CD8-positive, alpha-beta memory T cell (primary cell): ENCODE results near the gene KRTAP2-4. TPM values are rescaled to one million over a fixed set of nuclear protein-coding genes. Genes with fewer than 3 reads are reported as not detected.
"Not testable (repeated sequence)": the region's sequence is repeated elsewhere in the genome, so short reads cannot be mapped to it uniquely, and the experiment has no call there.

ENCODE experiments used
- CTCF ChIA-PET: fragments of 350-600 bp; sonication (Branson Sonifier 250); formaldehyde crosslinking; loops from one replicate; lab custom pipeline; 2021; ENCODE audit warnings: antibody characterized with exemption; lab: Charles Lee
- POLR2A ChIA-PET: fragments of 350-600 bp; sonication (Branson Sonifier 250); formaldehyde crosslinking; loops from one replicate; lab custom pipeline; 2021; ENCODE audit warnings: antibody characterized with exemption; lab: Charles Lee
- DNase-seq, 5 donors: peaks; one replicate each; pipeline versions ENCODE4 v3.0.0 to v3.0.0-alpha.2; 2020 to 2022; ENCODE audit warnings: mixed read lengths in 1 of 5
- H3K27ac ChIP-seq: one replicate; pipeline ENCODE4 v1.7.0; 2013; ENCODE audit warnings: low read depth, mild to moderate bottlenecking, low read length, moderate library complexity
- H3K27me3 ChIP-seq: 2 replicates; pipeline ENCODE4 v1.7.0; 2013; ENCODE audit warnings: low read length, mild to moderate bottlenecking; ENCODE audit not compliant: insufficient read depth, poor library complexity, severe bottlenecking
- H3K36me3 ChIP-seq: 2 replicates; pipeline ENCODE4 v1.7.0; 2013; ENCODE audit warnings: mild to moderate bottlenecking, low read length, moderate library complexity; ENCODE audit not compliant: insufficient read depth
- H3K4me1 ChIP-seq: 2 replicates; pipeline ENCODE4 v1.7.0; 2013; ENCODE audit warnings: mild to moderate bottlenecking, low read length, moderate library complexity; ENCODE audit not compliant: insufficient read depth
- H3K4me3 ChIP-seq: 2 replicates; pipeline ENCODE4 v1.7.0; 2013; ENCODE audit warnings: mild to moderate bottlenecking, low read length
- H3K9me3 ChIP-seq: 2 replicates; pipeline ENCODE4 v1.7.0; 2013; ENCODE audit warnings: mild to moderate bottlenecking, low read length
- H3K27ac Mint-ChIP-seq, 8 donors: one replicate each; pipeline ENCODE4 v1.8.0; 2020 to 2021; ENCODE audit warnings: mixed read lengths in 8 of 8, mild to moderate bottlenecking in 6 of 8, inconsistent platforms in 3 of 8, moderate library complexity in 3 of 8
- H3K27me3 Mint-ChIP-seq, 2 donors: one replicate each; pipeline ENCODE4 v1.8.0; 2020 to 2021; ENCODE audit warnings: mixed read lengths in 2 of 2, mild to moderate bottlenecking in 1 of 2, moderate library complexity in 1 of 2
- H3K36me3 Mint-ChIP-seq, 3 donors: one replicate each; pipeline ENCODE4 v1.8.0; 2020 to 2021; ENCODE audit warnings: mixed read lengths in 3 of 3, inconsistent platforms in 1 of 3, mild to moderate bottlenecking in 1 of 3
- H3K4me1 Mint-ChIP-seq, 3 donors: one replicate each; pipeline ENCODE4 v1.8.0; 2020 to 2021; ENCODE audit warnings: mixed read lengths in 3 of 3, inconsistent platforms in 1 of 3, mild to moderate bottlenecking in 1 of 3
- H3K4me3 Mint-ChIP-seq, 7 donors: one replicate each; pipeline ENCODE4 v1.8.0; 2020 to 2021; ENCODE audit warnings: mixed read lengths in 7 of 7, mild to moderate bottlenecking in 6 of 7, moderate library complexity in 4 of 7, inconsistent platforms in 2 of 7
- H3K9me3 Mint-ChIP-seq, 5 donors: one replicate each; pipeline ENCODE4 v1.8.0; 2020 to 2022; ENCODE audit warnings: mixed read lengths in 5 of 5, mild to moderate bottlenecking in 3 of 5, moderate library complexity in 2 of 5, inconsistent platforms in 1 of 5
- polyA plus RNA-seq: library from polyadenylated mRNA; unstranded; fragments of 300-500 nt; fragmentation: Illumina TruSeq; gene quantifications from one replicate; pipeline ENCODE4 v1.2.3, GENCODE V29; 2021
- total RNA-seq, 2 experiments: library from RNA; stranded (reverse); gene quantifications; one replicate each; pipeline ENCODE4 v1.2.3, GENCODE V29; 2021

The KRTAP2-4 gene
- total and polyA plus RNA-seq, 3 experiments from 2014 or later = not detected

GRCh38 chr17:41064301-41064700 is 1.4 kb downstream of the KRTAP2-4 start:
- ChIA-PET CTCF (no interaction called here), POLR2A (no interaction called here)
- Mint-ChIP-seq H3K27me3 (peaks cover 22 to 34% of the 10 kb centered on the region in 2 donors), H3K9me3 (no peaks in the 10 kb centered on the region), H3K27ac (no peak overlapping the region), H3K36me3 (no peaks in the 10 kb centered on the region), H3K4me3 (no peak overlapping the region), H3K4me1 (peaks cover 0 to 2% (median 0%) of the 10 kb centered on the region in 3 donors)
- Histone ChIP-seq H3K27me3 (no peaks in the 10 kb centered on the region), H3K4me3 (no peak overlapping the region), H3K27ac (no peak overlapping the region), H3K9me3 (no peaks in the 10 kb centered on the region), H3K36me3 (no peaks in the 10 kb centered on the region), H3K4me1 (no peaks in the 10 kb centered on the region)
- DNase-seq = no peak

GRCh38 chr17:41063449-41063848 is 2.2 kb downstream of the KRTAP2-4 start:
- Histone ChIP-seq H3K27ac (no peak overlapping the region), H3K4me3 (no peak overlapping the region), H3K27me3 (no peaks in the 10 kb centered on the region), H3K9me3 (no peaks in the 10 kb centered on the region), H3K36me3 (no peaks in the 10 kb centered on the region), H3K4me1 (no peaks in the 10 kb centered on the region)
- H3K4me1 Mint-ChIP-seq = no peaks in the 10 kb centered on the region
- ChIA-PET POLR2A (no interaction called here), CTCF (no interaction called here)
- H3K9me3 Mint-ChIP-seq = no peaks in the 10 kb centered on the region
- no peak for DNase-seq
- no peak overlapping the region for H3K4me3 Mint-ChIP-seq
- H3K27ac Mint-ChIP-seq = no peak overlapping the region
- H3K36me3 Mint-ChIP-seq = no peaks in the 10 kb centered on the region
- H3K27me3 Mint-ChIP-seq = peaks cover 25 to 42% of the 10 kb centered on the region in 2 donors

- no peaks in the 10 kb centered on the region for H3K36me3 ChIP-seq
- no peaks in the 10 kb centered on the region for H3K9me3 ChIP-seq
- H3K27ac ChIP-seq = no peak overlapping the region
- H3K27ac Mint-ChIP-seq = no peak overlapping the region
- no peak for DNase-seq
- H3K4me3 ChIP-seq = no peak overlapping the region
- no peaks in the 10 kb centered on the region for H3K4me1 Mint-ChIP-seq
- no peaks in the 10 kb centered on the region for H3K27me3 ChIP-seq
- H3K4me1 ChIP-seq = no peaks in the 10 kb centered on the region
- no peaks in the 10 kb centered on the region for H3K36me3 Mint-ChIP-seq
- ChIA-PET POLR2A (no interaction called here), CTCF (no interaction called here)
- peaks cover 0 to 4% (median 0%) of the 10 kb centered on the region in 5 donors for H3K9me3 Mint-ChIP-seq
- H3K27me3 Mint-ChIP-seq = peaks cover 33 to 52% of the 10 kb centered on the region in 2 donors
- H3K4me3 Mint-ChIP-seq = no peak overlapping the region
Observed at GRCh38 chr17:41061964-41062363, 3.7 kb downstream of the KRTAP2-4 start.

GRCh38 chr17:41060052-41060604 is 5.6 kb downstream of the KRTAP2-4 start, which contains the start of gene KRTAP2-3:
TSS of gene KRTAP2-3 (minus strand) at chr17:41060114. CDS start at chr17:41060050, 64 bp downstream.
- Histone ChIP-seq H3K27ac (no peak within 1 kb of the TSS), H3K27me3 (no peaks in the 10 kb centered on the region), H3K36me3 (no peaks in the 10 kb centered on the region), H3K4me3 (no peak within 1 kb of the TSS), H3K9me3 (no peaks in the 10 kb centered on the region), H3K4me1 (no peaks in the 10 kb centered on the region)
- no peak for DNase-seq
- Mint-ChIP-seq H3K36me3 (no peaks in the 10 kb centered on the region), H3K4me3 (no peak within 1 kb of the TSS), H3K27me3 (peaks cover 33 to 64% of the 10 kb centered on the region in 2 donors), H3K9me3 (peaks cover 0 to 4% (median 0%) of the 10 kb centered on the region in 5 donors), H3K27ac (peak within 1 kb of the TSS in 1 of 8 donors; percentile 16), H3K4me1 (no peaks in the 10 kb centered on the region)
- CTCF ChIA-PET = no interaction called here
- POLR2A ChIA-PET = interaction anchor here (0.6 kb wide), 1 partner anchor 88 kb away, joined by 3 read pairs; no protein-coding TSS in a partner anchor

GRCh38 chr17:41059276-41060051 is 6.2 kb downstream of the KRTAP2-4 start:
- H3K4me1 ChIP-seq, H3K27me3 ChIP-seq, H3K36me3 ChIP-seq, H3K4me3 Mint-ChIP-seq, H3K27ac ChIP-seq, H3K4me3 ChIP-seq, H3K9me3 Mint-ChIP-seq, DNase-seq, POLR2A ChIA-PET, CTCF ChIA-PET, H3K9me3 ChIP-seq, H3K4me1 Mint-ChIP-seq, H3K36me3 Mint-ChIP-seq: not testable (repeated sequence)
- H3K27ac Mint-ChIP-seq = peak overlapping the region in 1 of 8 donors; percentile 16
- peaks cover 33 to 61% of the 10 kb centered on the region in 2 donors for H3K27me3 Mint-ChIP-seq

GRCh38 chr17:41058741-41059140 is 6.9 kb downstream of the KRTAP2-4 start:
- no peak overlapping the region for H3K4me3 ChIP-seq
- no peaks in the 10 kb centered on the region for H3K4me1 ChIP-seq
- no peaks in the 10 kb centered on the region for H3K4me1 Mint-ChIP-seq
- H3K9me3 ChIP-seq = no peaks in the 10 kb centered on the region
- H3K9me3 Mint-ChIP-seq = peaks cover 0 to 4% (median 0%) of the 10 kb centered on the region in 5 donors
- peaks cover 33 to 63% of the 10 kb centered on the region in 2 donors for H3K27me3 Mint-ChIP-seq
- ChIA-PET CTCF (no interaction called here), POLR2A (no interaction called here)
- no peaks in the 10 kb centered on the region for H3K27me3 ChIP-seq
- no peak overlapping the region for H3K27ac ChIP-seq
- H3K27ac Mint-ChIP-seq = no peak overlapping the region
- H3K36me3 ChIP-seq = no peaks in the 10 kb centered on the region
- no peak overlapping the region for H3K4me3 Mint-ChIP-seq
- no peak for DNase-seq
- no peaks in the 10 kb centered on the region for H3K36me3 Mint-ChIP-seq

- H3K4me3 Mint-ChIP-seq = no peak overlapping the region
- H3K4me1 Mint-ChIP-seq = no peaks in the 10 kb centered on the region
- POLR2A ChIA-PET = no interaction called here
- peaks cover 33 to 67% of the 10 kb centered on the region in 2 donors for H3K27me3 Mint-ChIP-seq
- no peaks in the 10 kb centered on the region for H3K36me3 Mint-ChIP-seq
- Histone ChIP-seq H3K27ac (no peak overlapping the region), H3K9me3 (no peaks in the 10 kb centered on the region), H3K27me3 (no peaks in the 10 kb centered on the region), H3K4me1 (no peaks in the 10 kb centered on the region), H3K4me3 (no peak overlapping the region), H3K36me3 (no peaks in the 10 kb centered on the region)
- CTCF ChIA-PET = no interaction called here
- peaks cover 0 to 4% (median 0%) of the 10 kb centered on the region in 5 donors for H3K9me3 Mint-ChIP-seq
- no peak overlapping the region for H3K27ac Mint-ChIP-seq
- DNase-seq = no peak
Observed at GRCh38 chr17:41057547-41057946, 8.1 kb downstream of the KRTAP2-4 start.

- H3K4me1 Mint-ChIP-seq, H3K36me3 ChIP-seq, H3K4me3 ChIP-seq, H3K9me3 ChIP-seq, H3K4me1 ChIP-seq, H3K36me3 Mint-ChIP-seq, DNase-seq, POLR2A ChIA-PET, H3K27ac Mint-ChIP-seq, H3K9me3 Mint-ChIP-seq, H3K27me3 ChIP-seq, CTCF ChIA-PET, H3K4me3 Mint-ChIP-seq, H3K27ac ChIP-seq: not testable (repeated sequence)
- peaks cover 16 to 59% of the 10 kb centered on the region in 2 donors for H3K27me3 Mint-ChIP-seq
Observed at GRCh38 chr17:41055130-41055529, 10.5 kb downstream of the KRTAP2-4 start, which contains the start of gene KRTAP2-2. TSS of gene KRTAP2-2 (minus strand) at chr17:41055230. CDS start at chr17:41055211, 19 bp downstream.
